ENCODE results near the gene PHLPP1. TPM values are rescaled to one million over a fixed set of nuclear protein-coding genes. Genes with fewer than 3 reads are reported as not detected.

Gene PHLPP1
- total RNA-seq, 4 donors from 2014 or later, result 15.7 to 21.8 (median 20.5) TPM

- DNase-seq, result no peak
- peaks cover 0 to 10% (median 0%) of the 10 kb centered on the region in 4 donors for H3K4me1 ChIP-seq
- no peaks in the 10 kb centered on the region for H3K27me3 ChIP-seq
- TF ChIP-seq CTCF (IDR thresholded peaks at IDR 0.05), result no peak
- no peak for TF ChIP-seq POLR2A (IDR thresholded peaks at IDR 0.05)
- H3K4me3 ChIP-seq, result no peak overlapping the region
- H3K9me3 ChIP-seq, result no peaks in the 10 kb centered on the region
- no peak overlapping the region for H3K27ac ChIP-seq
- no peaks in the 10 kb centered on the region for H3K36me3 ChIP-seq
These were observed 40.1 kb downstream of the PHLPP1 start for GRCh38 chr18:62755454-62755853.

DNA sequence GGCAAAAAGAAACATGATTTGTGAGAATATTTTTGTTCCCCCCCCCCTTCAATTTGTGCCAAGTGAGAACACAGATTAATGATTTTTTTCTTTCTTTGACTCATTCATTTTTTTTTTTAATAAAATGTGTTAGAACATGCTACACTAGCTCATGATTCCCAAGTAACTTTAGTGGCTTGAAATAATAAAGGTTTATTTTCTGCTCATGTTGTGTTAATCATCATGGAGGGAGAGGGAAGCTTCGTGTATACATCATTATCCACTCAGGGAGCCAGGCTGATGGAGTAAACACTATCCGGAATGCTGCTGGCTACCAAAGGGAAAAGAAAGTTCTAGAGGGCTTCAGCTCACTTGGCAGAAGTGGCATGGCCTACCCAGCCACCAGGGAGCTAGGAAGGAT is 40.6 kb downstream of the PHLPP1 start:
- no peak for DNase-seq
- no peak overlapping the region for H3K4me3 ChIP-seq
- TF ChIP-seq POLR2A (IDR thresholded peaks at IDR 0.05), result no peak
- no peak for TF ChIP-seq CTCF (IDR thresholded peaks at IDR 0.05)
- no peaks in the 10 kb centered on the region for H3K36me3 ChIP-seq
- no peaks in the 10 kb centered on the region for H3K27me3 ChIP-seq
- no peaks in the 10 kb centered on the region for H3K9me3 ChIP-seq
- H3K27ac ChIP-seq, result no peak overlapping the region
- H3K4me1 ChIP-seq, result peaks cover 0 to 7% (median 0%) of the 10 kb centered on the region in 4 donors

DNA sequence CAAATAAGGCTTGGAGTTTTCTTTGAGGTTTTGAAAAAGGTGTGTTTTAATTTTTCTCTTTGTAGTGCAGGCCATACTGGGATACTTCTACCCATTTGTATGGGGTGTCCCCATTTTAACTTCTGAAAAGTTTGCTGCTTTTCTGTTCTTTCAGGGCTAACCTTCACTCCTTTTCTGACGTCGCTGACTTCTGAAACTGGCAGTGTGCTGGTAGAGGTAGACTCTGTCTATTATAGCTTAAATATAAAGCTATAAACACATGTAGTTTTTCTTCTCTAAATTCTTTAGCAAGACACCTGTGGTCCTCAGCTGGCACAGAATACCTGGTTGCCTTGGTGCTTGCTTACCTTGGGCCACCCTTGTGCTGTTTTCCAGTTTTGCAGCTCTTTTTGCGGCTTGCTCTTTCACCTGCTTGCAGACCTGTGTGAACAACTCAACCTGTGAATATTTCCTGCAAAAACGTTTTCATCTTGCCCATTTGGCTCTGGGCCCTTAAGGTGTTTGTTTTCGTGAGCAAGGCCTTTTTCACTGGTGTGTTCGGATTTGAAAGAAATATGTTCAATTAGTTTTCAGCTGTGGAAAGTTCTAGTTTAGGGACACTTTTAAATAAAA is 42.2 kb downstream of the PHLPP1 start:
- Histone ChIP-seq H3K27me3 (no peaks in the 10 kb centered on the region), H3K27ac (no peak overlapping the region), H3K4me3 (no peak overlapping the region), H3K9me3 (no peaks in the 10 kb centered on the region), H3K36me3 (no peaks in the 10 kb centered on the region), H3K4me1 (no peaks in the 10 kb centered on the region)
- DNase-seq, result no peak
- no peak for TF ChIP-seq POLR2A (IDR thresholded peaks at IDR 0.05)
- TF ChIP-seq CTCF (IDR thresholded peaks at IDR 0.05), result no peak

DNA sequence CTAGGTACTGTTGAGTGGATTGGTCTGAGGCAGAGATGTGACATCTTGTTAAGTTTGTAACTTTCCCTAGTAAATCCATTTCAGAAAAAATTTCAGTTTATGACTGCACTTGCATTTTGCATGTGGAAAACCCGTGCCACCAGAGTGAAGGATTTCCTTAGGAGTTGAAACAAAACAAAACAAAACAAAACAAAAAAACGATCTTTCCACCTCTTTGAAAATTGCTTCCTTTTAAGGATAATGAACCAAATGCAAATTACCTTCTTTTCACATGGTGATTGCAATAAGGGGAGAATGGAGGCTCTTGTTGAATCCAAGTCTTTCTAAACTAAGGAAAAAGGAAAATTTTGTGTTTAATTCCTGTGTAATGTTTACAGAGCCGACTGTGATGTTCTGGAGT is 43.2 kb downstream of the PHLPP1 start:
- Histone ChIP-seq H3K27me3 (no peaks in the 10 kb centered on the region), H3K36me3 (no peaks in the 10 kb centered on the region), H3K27ac (no peak overlapping the region), H3K4me1 (no peaks in the 10 kb centered on the region), H3K4me3 (no peak overlapping the region), H3K9me3 (no peaks in the 10 kb centered on the region)
- no peak for DNase-seq
- no peak for TF ChIP-seq CTCF (IDR thresholded peaks at IDR 0.05)
- TF ChIP-seq POLR2A (IDR thresholded peaks at IDR 0.05), result no peak

DNA sequence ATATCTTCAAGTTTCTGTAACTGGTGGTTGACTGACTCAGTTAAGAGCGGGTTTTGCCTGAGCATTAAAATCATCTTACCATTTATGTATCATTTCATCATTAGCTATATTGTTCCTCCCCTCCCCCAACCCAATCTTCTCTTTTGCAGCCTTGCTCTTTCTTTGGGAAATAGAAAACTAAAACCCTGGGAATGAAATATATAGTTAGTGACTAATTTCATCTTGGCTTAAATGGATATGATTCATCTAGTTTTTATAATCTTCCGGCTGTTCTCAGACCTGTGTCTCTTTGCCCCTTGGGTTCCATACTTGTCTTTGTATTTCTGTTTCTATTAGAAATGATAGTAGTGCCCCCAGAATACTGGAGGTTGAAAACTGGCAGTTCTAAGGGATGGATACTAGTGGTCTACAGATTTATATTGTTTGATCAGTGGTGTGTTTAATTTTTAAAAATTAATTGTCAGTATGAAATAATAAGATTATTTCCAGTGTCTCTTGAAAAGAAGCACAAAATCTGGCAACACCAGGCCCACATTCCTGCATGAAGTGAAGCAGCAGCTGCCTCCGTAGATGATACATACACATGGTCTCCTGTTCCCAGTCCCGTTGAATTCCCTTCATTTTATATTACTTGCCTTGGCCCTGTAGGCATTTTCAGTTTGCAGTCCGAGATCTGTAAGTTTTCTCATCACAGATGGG is 44.5 kb downstream of the PHLPP1 start:
- no peak overlapping the region for H3K4me3 ChIP-seq
- TF ChIP-seq POLR2A (IDR thresholded peaks at IDR 0.05), result no peak
- no peak for TF ChIP-seq CTCF (IDR thresholded peaks at IDR 0.05)
- no peak for DNase-seq
- no peaks in the 10 kb centered on the region for H3K9me3 ChIP-seq
- no peak overlapping the region for H3K27ac ChIP-seq
- no peaks in the 10 kb centered on the region for H3K27me3 ChIP-seq
- no peaks in the 10 kb centered on the region for H3K4me1 ChIP-seq
- H3K36me3 ChIP-seq, result no peaks in the 10 kb centered on the region

Measured in Peyer's patch (tissue), 4 donors.